ENCODE data around the gene MAPK6. TPM values are rescaled to one million over a fixed set of nuclear protein-coding genes. Genes with fewer than 3 reads are reported as not detected.
A peak's percentile ranks its signal among the peaks of the same experiment; 100 is the strongest.

MAPK6 gene
- total RNA-seq, 1 experiment from 2014 or later = 56.4 TPM

GRCh38 chr15:52018244-52018643 is 775 bp upstream of the MAPK6 start:
- Histone ChIP-seq H3K9me3 (ENCODE audit: low read depth, low read length, poor library complexity, severe bottlenecking) (no peaks in the 10 kb centered on the region), H3K36me3 (ENCODE audit: insufficient read depth, low read length, poor library complexity, severe bottlenecking) (no peaks in the 10 kb centered on the region), H3K4me1 (ENCODE audit: insufficient read depth, low read length, poor library complexity, severe bottlenecking) (peaks cover 13% of the 10 kb centered on the region), H3K27ac (ENCODE audit: low read depth, low read length, poor library complexity, severe bottlenecking) (peak overlapping the region; percentile 91), H3K4me3 (ENCODE audit: low read depth, low read length, poor library complexity, severe bottlenecking) (peak overlapping the region; percentile 85), H3K27me3 (replicated peaks; ENCODE audit: insufficient read depth, low read depth, low read length, poor library complexity) (no peaks in the 10 kb centered on the region)
- intact Hi-C loops (cut with micrococcal nuclease; ENCODE audit: unreplicated experiment) = no loop called here
- BruUV-seq (replicated peaks) = no TSS peak
- POLR2A ChIA-PET (ENCODE audit: low non-redundant PET) = no interaction called here
- no peak for DNase-seq (ENCODE audit: low spot score)
- CTCF ChIA-PET = no interaction called here
- TF ChIP-seq CTCF (conservative IDR thresholded peaks at IDR 0.05; ENCODE audit: low read depth, low read length) = no peak
- TF ChIP-seq EZH2 (IDR thresholded peaks at IDR 0.05; ENCODE audit: borderline replicate concordance, low read depth, low read length, poor library complexity, severe bottlenecking) = no peak

DNA sequence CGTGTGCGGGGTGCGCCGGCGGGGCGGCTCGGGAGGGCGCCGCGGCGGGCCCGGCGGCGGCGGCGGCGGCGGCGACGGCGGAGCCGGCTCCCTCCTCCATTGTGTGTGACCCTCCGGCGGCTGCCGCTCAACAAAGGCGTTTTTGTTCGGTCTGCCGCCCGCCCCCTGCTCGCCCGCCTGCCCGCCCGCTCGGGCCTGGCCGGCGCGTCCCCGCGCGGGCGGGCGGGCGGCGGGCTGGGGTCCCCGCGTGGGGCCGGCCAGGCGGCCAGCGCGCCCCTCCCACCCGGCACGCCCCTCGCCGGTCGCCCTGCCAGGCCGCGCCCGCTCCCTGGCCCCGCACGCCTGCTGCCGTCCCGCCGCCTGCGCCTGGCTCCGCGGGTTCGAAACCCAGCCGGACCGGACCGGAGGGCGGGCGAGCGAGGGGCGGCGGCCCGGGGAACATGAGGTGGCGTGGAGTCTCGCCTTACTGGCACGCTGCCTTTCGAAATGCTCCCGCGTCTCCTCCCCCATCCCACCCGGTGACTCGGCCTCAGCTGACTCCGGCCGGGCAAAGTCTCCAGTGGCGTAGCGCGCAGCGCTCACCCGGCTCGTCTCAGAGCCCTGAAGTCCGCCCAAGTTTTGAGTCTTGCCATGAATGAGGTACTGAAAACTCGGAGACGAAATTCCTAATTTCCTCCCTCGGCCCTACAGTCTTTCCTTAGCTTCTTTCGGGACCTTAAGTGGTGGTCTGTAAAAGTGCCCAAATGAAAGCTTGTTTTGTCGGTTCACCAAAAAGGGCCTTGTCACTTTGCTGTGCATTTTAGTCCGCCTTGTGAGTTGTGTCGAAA is 588 bp downstream of the MAPK6 start:
- H3K27ac ChIP-seq (ENCODE audit: low read depth, low read length, poor library complexity, severe bottlenecking) = peak overlapping the region; percentile 91
- intact Hi-C loops (cut with micrococcal nuclease; ENCODE audit: unreplicated experiment) = loop anchor here (5.0 kb wide), 1 partner anchor 48 kb away; no protein-coding TSS in a partner anchor
- H3K36me3 ChIP-seq (ENCODE audit: insufficient read depth, low read length, poor library complexity, severe bottlenecking) = no peaks in the 10 kb centered on the region
- ChIA-PET CTCF (no interaction called here), POLR2A (ENCODE audit: low non-redundant PET) (no interaction called here)
- BruUV-seq (replicated peaks) = no TSS peak
- no peaks in the 10 kb centered on the region for H3K9me3 ChIP-seq (ENCODE audit: low read depth, low read length, poor library complexity, severe bottlenecking)
- peak overlapping the region; percentile 85 for H3K4me3 ChIP-seq (ENCODE audit: low read depth, low read length, poor library complexity, severe bottlenecking)
- no peaks in the 10 kb centered on the region for H3K27me3 ChIP-seq (replicated peaks; ENCODE audit: insufficient read depth, low read depth, low read length, poor library complexity)
- TF ChIP-seq EZH2 (IDR thresholded peaks at IDR 0.05; ENCODE audit: borderline replicate concordance, low read depth, low read length, poor library complexity, severe bottlenecking) = no peak
- no peak for TF ChIP-seq CTCF (conservative IDR thresholded peaks at IDR 0.05; ENCODE audit: low read depth, low read length)
- DNase-seq (ENCODE audit: low spot score) = peak; percentile 71
- peaks cover 13% of the 10 kb centered on the region for H3K4me1 ChIP-seq (ENCODE audit: insufficient read depth, low read length, poor library complexity, severe bottlenecking)

- Histone ChIP-seq H3K36me3 (ENCODE audit: insufficient read depth, low read length, poor library complexity, severe bottlenecking) (no peaks in the 10 kb centered on the region), H3K27ac (ENCODE audit: low read depth, low read length, poor library complexity, severe bottlenecking) (peak overlapping the region; percentile 91), H3K4me1 (ENCODE audit: insufficient read depth, low read length, poor library complexity, severe bottlenecking) (peaks cover 13% of the 10 kb centered on the region), H3K4me3 (ENCODE audit: low read depth, low read length, poor library complexity, severe bottlenecking) (peak overlapping the region; percentile 85), H3K9me3 (ENCODE audit: low read depth, low read length, poor library complexity, severe bottlenecking) (no peaks in the 10 kb centered on the region), H3K27me3 (replicated peaks; ENCODE audit: insufficient read depth, low read depth, low read length, poor library complexity) (no peaks in the 10 kb centered on the region)
- TSS peak; percentile 65 for BruUV-seq (replicated peaks)
- ChIA-PET POLR2A (ENCODE audit: low non-redundant PET) (interaction anchor here (0.6 kb wide), 1 partner anchor 179 kb away, joined by 3 read pairs; no protein-coding TSS in a partner anchor), CTCF (interaction anchor here (0.6 kb wide), 2 partner anchors 31 to 145 kb away, joined by 3 to 14 read pairs; no protein-coding TSS in a partner anchor)
- DNase-seq (ENCODE audit: low spot score) = peak; percentile 31
- TF ChIP-seq EZH2 (IDR thresholded peaks at IDR 0.05; ENCODE audit: borderline replicate concordance, low read depth, low read length, poor library complexity, severe bottlenecking) = no peak
- no peak for TF ChIP-seq CTCF (conservative IDR thresholded peaks at IDR 0.05; ENCODE audit: low read depth, low read length)
- intact Hi-C loops (cut with micrococcal nuclease; ENCODE audit: unreplicated experiment) = loop anchor here (5.0 kb wide), 1 partner anchor 47 kb away; no protein-coding TSS in a partner anchor
Observed at GRCh38 chr15:52020221-52021085, 1.4 kb downstream of the MAPK6 start.
